ENCODE results near the gene LEMD1. TPM values are rescaled to one million over a fixed set of nuclear protein-coding genes. Genes with fewer than 3 reads are reported as not detected.

LEMD1 gene
- total RNA-seq, 1 donor from 2014 or later, result not detected

DNA sequence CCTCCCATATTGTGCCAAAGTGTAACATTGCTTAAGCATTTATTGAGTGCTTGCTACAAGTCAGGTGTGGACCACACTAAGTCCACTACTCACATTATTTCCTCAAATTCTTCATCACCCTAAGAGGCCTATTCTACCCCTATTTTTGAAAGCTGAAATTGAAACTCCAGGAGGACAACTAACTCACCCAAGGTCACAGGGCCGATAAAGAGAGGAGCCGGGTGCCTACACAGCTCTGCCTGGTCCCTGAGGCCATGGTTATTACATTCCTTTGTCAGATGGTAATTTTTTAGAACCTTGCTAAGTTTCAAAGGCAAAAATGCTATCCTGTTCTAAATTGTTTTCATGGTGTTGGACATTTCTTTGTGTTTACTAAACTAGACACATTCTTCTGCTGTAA lies 41.0 kb downstream of the LEMD1 start:
- intact Hi-C loops (cut with micrococcal nuclease), result no loop called here
- Mint-ChIP-seq H3K4me1 (ENCODE audit: low read depth) (no peaks in the 10 kb centered on the region), H3K4me3 (ENCODE audit: low read depth) (no peak overlapping the region), H3K27ac (no peak overlapping the region), H3K27me3 (ENCODE audit: low read depth) (peaks cover 16% of the 10 kb centered on the region), H3K36me3 (ENCODE audit: low read depth) (no peaks in the 10 kb centered on the region), H3K9me3 (no peaks in the 10 kb centered on the region)
- no peak for DNase-seq (ENCODE audit: low spot score)

DNA sequence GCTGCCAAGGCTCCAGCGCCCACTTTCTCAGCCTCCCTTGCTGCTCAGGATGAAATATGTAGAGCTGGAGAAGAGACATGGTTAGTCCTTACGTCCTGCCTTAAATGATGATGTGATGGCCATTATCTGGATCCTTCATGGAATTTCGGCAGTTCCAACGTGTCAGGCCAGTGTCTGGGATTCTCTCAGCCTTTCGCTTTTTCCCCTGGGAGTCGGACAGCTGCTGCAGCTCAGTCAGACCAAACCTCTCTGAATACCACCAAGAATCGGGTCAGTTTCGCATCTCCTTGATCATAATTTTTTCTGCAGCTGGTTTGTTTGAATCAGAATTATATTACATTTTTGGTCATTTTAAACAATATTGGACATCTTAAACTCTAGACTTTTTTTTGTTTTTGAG lies 42.8 kb downstream of the LEMD1 start:
- no peaks in the 10 kb centered on the region for H3K4me1 Mint-ChIP-seq (ENCODE audit: low read depth)
- no peak for DNase-seq (ENCODE audit: low spot score)
- no peak overlapping the region for H3K4me3 Mint-ChIP-seq (ENCODE audit: low read depth)
- intact Hi-C loops (cut with micrococcal nuclease), result no loop called here
- no peaks in the 10 kb centered on the region for H3K36me3 Mint-ChIP-seq (ENCODE audit: low read depth)
- no peaks in the 10 kb centered on the region for H3K9me3 Mint-ChIP-seq
- H3K27me3 Mint-ChIP-seq (ENCODE audit: low read depth), result peaks cover 25% of the 10 kb centered on the region
- H3K27ac Mint-ChIP-seq, result no peak overlapping the region

DNA sequence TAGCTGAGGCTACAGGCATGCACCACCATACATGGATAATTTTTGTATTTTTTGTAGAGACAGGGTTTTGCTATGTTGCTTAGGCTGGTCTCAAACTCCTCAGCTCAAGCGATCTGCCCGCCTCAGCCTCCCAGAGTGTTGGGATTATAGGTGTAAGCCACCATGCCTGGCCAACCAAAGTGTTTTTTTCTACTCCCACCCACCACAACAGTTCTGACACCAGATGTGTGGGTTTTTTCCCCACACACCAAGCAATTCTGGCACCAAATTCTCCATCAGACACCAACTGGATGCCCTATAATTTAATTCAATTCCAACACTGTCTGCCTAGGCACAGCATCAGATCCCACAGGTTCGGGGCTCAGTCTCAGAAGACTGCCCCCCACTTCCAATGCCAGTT lies 44.5 kb downstream of the LEMD1 start:
- Mint-ChIP-seq H3K9me3 (no peaks in the 10 kb centered on the region), H3K27ac (no peak overlapping the region), H3K36me3 (ENCODE audit: low read depth) (no peaks in the 10 kb centered on the region), H3K27me3 (ENCODE audit: low read depth) (peaks cover 39% of the 10 kb centered on the region), H3K4me3 (ENCODE audit: low read depth) (no peak overlapping the region), H3K4me1 (ENCODE audit: low read depth) (no peaks in the 10 kb centered on the region)
- DNase-seq (ENCODE audit: low spot score), result no peak
- intact Hi-C loops (cut with micrococcal nuclease), result no loop called here

DNA sequence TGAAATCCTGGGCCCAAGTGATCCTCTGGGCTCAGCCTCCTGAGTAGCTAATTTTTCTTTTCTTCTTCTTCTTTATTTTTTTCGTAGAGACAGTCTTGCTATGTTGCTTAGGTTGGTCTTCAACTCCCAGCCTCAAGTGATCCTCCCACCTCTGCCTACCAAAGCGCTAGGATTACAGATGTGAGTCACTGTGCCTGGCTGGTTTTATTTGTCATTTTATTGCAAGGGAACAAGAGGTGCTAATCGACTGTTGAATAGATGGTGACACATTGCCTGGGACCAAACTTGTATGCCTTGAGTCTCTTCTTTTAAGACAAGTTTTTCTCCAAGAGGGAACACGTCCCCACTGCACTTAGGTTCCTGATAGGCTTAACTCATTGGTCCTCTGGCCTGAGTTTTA lies 45.1 kb downstream of the LEMD1 start:
- Mint-ChIP-seq H3K4me3 (ENCODE audit: low read depth) (no peak overlapping the region), H3K27me3 (ENCODE audit: low read depth) (peaks cover 42% of the 10 kb centered on the region), H3K9me3 (no peaks in the 10 kb centered on the region), H3K4me1 (ENCODE audit: low read depth) (no peaks in the 10 kb centered on the region), H3K27ac (no peak overlapping the region), H3K36me3 (ENCODE audit: low read depth) (no peaks in the 10 kb centered on the region)
- DNase-seq (ENCODE audit: low spot score), result no peak
- intact Hi-C loops (cut with micrococcal nuclease), result no loop called here

DNA sequence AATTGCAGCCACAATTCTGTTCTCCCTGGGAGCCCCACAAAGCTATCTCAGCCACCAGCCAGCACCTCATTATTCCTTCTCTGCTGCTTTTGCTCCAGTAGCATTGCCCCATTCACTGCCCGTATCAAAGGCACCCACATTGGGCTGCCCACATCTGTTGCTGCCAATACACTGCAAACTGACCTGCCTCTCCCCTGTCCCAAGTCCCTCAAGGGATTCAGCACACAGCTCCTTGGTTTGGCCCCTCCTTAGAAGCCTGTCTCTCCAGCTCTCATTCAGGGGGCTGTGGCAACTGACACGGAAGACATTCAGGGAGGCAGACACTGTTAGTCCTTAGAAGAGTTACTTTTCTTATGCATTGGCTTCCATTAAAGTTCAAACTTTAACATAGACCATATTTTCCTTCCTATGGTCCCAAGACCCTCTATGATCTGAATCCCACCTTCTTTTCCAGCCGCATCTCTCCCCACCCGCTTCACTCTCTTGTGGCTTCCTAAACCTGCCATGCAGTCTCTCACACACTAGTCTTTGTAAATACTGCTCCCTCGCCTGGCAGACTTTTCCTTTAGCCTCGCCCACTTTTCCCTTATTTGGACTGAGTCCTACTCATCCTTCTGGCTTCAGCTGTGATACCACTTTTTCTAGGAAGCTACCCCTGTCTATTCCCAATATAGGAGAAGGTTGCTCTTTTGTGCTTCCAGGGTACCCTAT lies 45.9 kb downstream of the LEMD1 start:
- Mint-ChIP-seq H3K36me3 (ENCODE audit: low read depth) (no peaks in the 10 kb centered on the region), H3K9me3 (no peaks in the 10 kb centered on the region), H3K27ac (no peak overlapping the region), H3K4me3 (ENCODE audit: low read depth) (no peak overlapping the region), H3K4me1 (ENCODE audit: low read depth) (no peaks in the 10 kb centered on the region), H3K27me3 (ENCODE audit: low read depth) (peaks cover 42% of the 10 kb centered on the region)
- intact Hi-C loops (cut with micrococcal nuclease), result no loop called here
- no peak for DNase-seq (ENCODE audit: low spot score)

DNA sequence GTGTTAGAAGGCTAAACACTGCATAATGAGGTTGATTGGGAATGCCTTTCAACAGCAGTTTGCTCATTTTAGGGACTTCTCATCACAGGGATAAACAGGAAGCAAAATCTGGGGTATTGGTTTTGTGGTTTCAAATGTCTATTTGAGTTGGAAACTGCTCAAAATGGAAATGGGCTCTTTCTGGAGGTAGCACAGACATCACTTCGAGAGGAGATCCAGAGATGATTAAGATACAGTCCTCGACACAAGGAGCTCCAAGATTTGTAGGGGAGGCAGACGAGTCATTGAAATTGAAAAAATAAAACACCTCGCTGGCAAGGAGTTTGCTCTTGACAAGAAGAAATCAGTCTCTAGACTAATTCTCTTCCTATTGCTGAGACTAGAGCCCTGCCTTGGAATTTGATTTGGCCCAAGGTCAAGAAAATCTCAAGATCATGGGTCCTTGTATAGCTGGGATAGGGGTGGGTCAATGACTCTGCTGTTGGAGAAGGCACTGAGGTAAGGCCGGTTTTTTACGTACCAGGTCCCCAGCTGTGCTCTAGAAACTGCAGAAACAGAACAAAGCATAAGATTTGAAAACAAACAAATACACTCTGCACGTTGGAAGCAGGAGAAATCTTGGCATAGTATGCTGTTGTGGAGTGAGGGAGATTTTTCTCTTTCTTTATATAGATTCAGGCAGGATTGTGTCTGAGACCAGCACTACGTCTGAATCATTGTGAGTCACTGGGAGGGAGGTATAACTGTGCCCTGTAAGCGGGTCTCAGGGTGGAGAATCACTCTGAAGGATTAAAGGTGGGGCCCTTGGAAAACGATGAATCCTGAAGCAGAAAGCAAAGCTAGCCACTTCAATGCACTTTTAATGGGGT lies 47.4 kb downstream of the LEMD1 start:
- peaks cover 41% of the 10 kb centered on the region for H3K27me3 Mint-ChIP-seq (ENCODE audit: low read depth)
- H3K27ac Mint-ChIP-seq, result no peak overlapping the region
- no peak overlapping the region for H3K4me3 Mint-ChIP-seq (ENCODE audit: low read depth)
- DNase-seq (ENCODE audit: low spot score), result no peak
- no peaks in the 10 kb centered on the region for H3K4me1 Mint-ChIP-seq (ENCODE audit: low read depth)
- no peaks in the 10 kb centered on the region for H3K36me3 Mint-ChIP-seq (ENCODE audit: low read depth)
- intact Hi-C loops (cut with micrococcal nuclease), result no loop called here
- no peaks in the 10 kb centered on the region for H3K9me3 Mint-ChIP-seq

DNA sequence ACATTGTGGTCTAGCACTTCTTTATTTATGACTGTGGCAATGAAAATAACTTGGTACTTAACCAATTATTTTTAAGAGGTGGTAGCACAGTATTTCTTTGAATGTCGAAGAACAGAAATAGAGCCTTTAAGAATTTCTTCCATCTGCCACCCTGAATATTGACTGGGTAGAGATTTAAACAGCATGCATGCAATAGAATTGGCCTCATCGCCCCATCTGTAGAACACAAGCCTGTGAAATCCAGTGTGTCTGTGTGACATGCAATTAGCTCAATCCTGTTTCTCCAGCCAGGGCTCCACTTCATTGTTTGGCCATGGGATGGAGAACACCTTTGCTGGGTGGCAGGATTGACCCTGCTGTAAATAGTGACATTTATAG lies 48.1 kb downstream of the LEMD1 start:
- H3K4me1 Mint-ChIP-seq (ENCODE audit: low read depth), result no peaks in the 10 kb centered on the region
- DNase-seq (ENCODE audit: low spot score), result no peak

DNA sequence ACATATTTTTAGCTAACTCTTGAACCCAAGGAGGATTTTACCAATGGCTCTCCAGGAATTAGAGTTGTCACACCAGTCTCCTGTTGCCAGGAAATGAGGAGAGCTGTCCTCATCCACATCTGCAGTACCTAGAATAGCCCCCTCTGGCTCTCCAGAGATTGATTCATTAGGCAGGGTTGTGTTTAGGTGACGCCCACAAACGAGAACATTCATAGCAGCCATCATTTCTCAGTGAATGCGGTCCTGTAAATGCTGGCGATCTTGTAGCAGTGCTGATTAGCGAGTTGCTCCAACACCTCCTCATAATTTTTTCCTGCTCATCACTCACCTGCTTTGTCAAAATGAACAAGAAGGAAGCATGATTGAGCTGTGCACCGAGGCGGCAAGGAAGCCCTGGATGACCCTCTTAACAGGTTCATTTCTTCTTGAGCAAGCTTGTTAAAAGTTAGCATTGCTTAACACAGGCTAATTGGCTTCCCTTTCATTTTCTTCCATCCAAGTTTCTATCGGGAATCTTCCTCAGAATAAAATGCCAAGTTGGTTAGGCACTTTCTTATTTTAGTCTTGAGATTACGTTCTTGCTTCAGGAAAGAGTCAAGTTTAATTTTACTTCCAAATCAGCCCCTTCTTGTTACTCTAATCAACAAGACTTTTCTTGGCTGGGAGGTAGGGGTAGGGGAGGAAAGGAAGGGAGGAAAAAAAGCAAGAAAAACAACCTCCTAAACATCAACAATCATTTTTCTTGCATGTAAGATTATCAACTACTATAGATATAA lies 48.6 kb downstream of the LEMD1 start:
- no peaks in the 10 kb centered on the region for H3K9me3 Mint-ChIP-seq
- peaks cover 40% of the 10 kb centered on the region for H3K27me3 Mint-ChIP-seq (ENCODE audit: low read depth)
- DNase-seq (ENCODE audit: low spot score), result no peak
- intact Hi-C loops (cut with micrococcal nuclease), result no loop called here
- no peak overlapping the region for H3K27ac Mint-ChIP-seq
- H3K4me1 Mint-ChIP-seq (ENCODE audit: low read depth), result no peaks in the 10 kb centered on the region
- no peak overlapping the region for H3K4me3 Mint-ChIP-seq (ENCODE audit: low read depth)
- no peaks in the 10 kb centered on the region for H3K36me3 Mint-ChIP-seq (ENCODE audit: low read depth)

More for the DNA sequence above, 48.1 kb downstream of the LEMD1 start:
- Mint-ChIP-seq H3K36me3 (ENCODE audit: low read depth) (no peaks in the 10 kb centered on the region), H3K27ac (no peak overlapping the region), H3K4me3 (ENCODE audit: low read depth) (no peak overlapping the region), H3K9me3 (no peaks in the 10 kb centered on the region), H3K27me3 (ENCODE audit: low read depth) (peaks cover 40% of the 10 kb centered on the region)
- intact Hi-C loops (cut with micrococcal nuclease), result no loop called here

DNA sequence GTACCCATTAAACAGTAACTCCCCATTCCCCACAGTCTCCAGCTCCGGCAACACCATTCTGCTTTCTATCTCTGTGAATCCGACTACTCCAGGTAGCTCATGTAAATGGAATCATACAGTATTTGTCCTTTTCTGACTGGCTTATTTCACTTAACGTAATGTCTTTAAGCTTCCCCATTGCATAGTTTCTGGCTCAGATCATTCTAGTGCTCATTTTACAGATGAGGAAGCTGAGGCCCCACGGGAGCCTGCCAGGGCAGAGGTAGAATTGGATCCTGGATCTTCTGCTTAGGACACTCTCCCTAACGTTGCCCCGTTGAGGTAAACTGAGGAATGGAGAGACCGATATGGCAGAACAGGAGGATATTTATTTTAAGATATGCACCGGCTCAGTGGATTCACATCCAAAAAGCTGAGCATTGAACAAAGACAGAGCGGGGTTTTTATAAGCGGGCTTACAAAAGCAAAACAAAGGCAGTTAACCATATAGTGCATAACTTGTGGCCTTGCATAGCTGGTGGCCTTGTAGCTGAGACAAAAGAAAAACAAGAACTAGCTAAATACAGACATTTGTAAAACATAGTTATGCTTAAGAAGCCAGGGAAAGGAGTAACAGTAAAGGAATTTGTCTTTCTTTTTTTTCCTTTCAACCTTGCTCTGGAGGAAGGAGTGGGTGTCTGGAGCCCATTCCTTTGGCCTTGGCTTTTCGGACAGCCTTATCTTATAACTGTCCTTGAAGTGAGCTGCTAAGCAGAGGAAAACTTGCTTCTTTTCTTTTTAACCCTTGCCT lies 49.8 kb downstream of the LEMD1 start:
- Mint-ChIP-seq H3K36me3 (ENCODE audit: low read depth) (no peaks in the 10 kb centered on the region), H3K27me3 (ENCODE audit: low read depth) (peaks cover 43% of the 10 kb centered on the region), H3K4me3 (ENCODE audit: low read depth) (no peak overlapping the region), H3K27ac (no peak overlapping the region), H3K9me3 (no peaks in the 10 kb centered on the region), H3K4me1 (ENCODE audit: low read depth) (no peaks in the 10 kb centered on the region)
- DNase-seq (ENCODE audit: low spot score), result no peak
- intact Hi-C loops (cut with micrococcal nuclease), result no loop called here

DNA sequence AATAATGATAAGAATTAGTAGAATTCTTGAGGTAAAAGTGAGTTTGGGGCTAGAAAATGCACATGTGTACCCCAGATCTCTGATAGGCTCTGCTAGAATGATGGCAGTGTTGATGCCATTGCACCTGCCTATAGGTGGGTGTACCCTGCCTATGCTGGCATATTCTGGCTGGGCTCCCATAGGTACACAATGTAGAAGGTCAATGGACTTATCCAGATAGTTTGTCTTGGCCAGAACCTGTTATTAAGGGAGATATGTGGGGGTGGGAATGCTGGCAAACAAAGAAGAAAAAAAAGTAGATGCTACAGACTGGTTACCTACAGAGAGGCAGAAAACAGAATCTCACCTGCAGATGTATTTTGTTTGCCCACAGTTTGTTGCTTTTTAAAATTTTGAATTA lies 51.1 kb downstream of the LEMD1 start:
- Mint-ChIP-seq H3K4me1 (ENCODE audit: low read depth) (no peaks in the 10 kb centered on the region), H3K4me3 (ENCODE audit: low read depth) (no peak overlapping the region), H3K27ac (no peak overlapping the region), H3K9me3 (no peaks in the 10 kb centered on the region), H3K36me3 (ENCODE audit: low read depth) (no peaks in the 10 kb centered on the region), H3K27me3 (ENCODE audit: low read depth) (peaks cover 36% of the 10 kb centered on the region)
- intact Hi-C loops (cut with micrococcal nuclease), result no loop called here
- no peak for DNase-seq (ENCODE audit: low spot score)

DNA sequence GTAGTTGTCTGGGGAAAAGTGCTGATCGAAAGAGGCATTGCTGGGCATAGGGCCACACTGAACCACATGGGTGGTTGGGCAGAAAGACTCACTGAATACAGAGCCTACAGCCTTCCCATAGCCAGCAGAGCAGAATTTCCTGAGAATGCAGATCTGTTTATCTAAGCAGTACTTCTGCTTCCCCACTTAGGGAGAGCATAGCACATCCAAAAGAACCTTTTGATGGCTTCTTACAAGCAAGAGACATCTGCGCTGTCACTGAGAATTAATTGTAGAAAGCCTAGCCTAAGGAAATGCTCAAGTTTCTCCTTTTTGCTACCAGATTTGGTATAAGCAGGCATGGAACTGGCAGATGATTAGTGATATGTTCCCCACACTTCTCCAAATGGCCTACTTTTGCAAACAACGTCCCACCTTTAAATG lies 52.1 kb downstream of the LEMD1 start:
- H3K4me1 Mint-ChIP-seq (ENCODE audit: low read depth), result no peaks in the 10 kb centered on the region
- no peak overlapping the region for H3K27ac Mint-ChIP-seq
- no peak for DNase-seq (ENCODE audit: low spot score)
- no peak overlapping the region for H3K4me3 Mint-ChIP-seq (ENCODE audit: low read depth)
- H3K9me3 Mint-ChIP-seq, result no peaks in the 10 kb centered on the region
- no peaks in the 10 kb centered on the region for H3K36me3 Mint-ChIP-seq (ENCODE audit: low read depth)
- intact Hi-C loops (cut with micrococcal nuclease), result no loop called here
- H3K27me3 Mint-ChIP-seq (ENCODE audit: low read depth), result peaks cover 36% of the 10 kb centered on the region

DNA sequence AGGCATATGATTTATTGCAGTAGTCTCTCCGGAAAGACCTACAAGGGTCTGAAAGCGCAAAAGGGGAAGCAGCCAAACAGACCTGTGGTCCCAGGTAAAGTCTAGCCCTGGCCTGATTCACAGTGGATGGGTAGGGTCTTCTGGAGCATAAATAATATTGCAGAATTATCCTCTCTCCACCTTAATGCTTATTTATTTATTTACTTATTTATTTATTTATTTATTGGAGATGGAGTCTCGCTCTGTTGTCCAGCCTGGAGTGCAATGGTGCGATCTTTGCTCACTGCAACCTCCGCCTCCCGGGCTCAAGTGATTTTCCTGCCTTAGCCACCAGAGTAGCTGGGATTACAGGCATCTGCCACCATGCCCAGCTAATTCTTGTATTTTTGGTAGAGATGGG lies 53.4 kb downstream of the LEMD1 start:
- intact Hi-C loops (cut with micrococcal nuclease), result no loop called here
- no peaks in the 10 kb centered on the region for H3K9me3 Mint-ChIP-seq

More for the DNA sequence above, 53.4 kb downstream of the LEMD1 start:
- no peak overlapping the region for H3K4me3 Mint-ChIP-seq (ENCODE audit: low read depth)
- H3K27me3 Mint-ChIP-seq (ENCODE audit: low read depth), result peaks cover 27% of the 10 kb centered on the region
- DNase-seq (ENCODE audit: low spot score), result no peak
- H3K4me1 Mint-ChIP-seq (ENCODE audit: low read depth), result no peaks in the 10 kb centered on the region
- no peaks in the 10 kb centered on the region for H3K36me3 Mint-ChIP-seq (ENCODE audit: low read depth)
- H3K27ac Mint-ChIP-seq, result no peak overlapping the region

Measured in activated T-helper 2 cell treated with anti-CD3 and anti-CD28 coated beads, Interferon-gamma antibody, Interleukin-2, Interleukin-4, amounts not matched to agents 10 μg/mL and 5 μg/mL and 100 μg/mL, durations not matched to agents 14 hours and 24 hours and 36 hours (primary cell).